ENCODE data around the gene SPACA7.
A peak's percentile ranks its signal among the peaks of the same experiment; 100 is the strongest.
"Not testable (repeated sequence)": the region's sequence is repeated elsewhere in the genome, so short reads cannot be mapped to it uniquely, and the experiment has no call there.

The SPACA7 gene

DNA sequence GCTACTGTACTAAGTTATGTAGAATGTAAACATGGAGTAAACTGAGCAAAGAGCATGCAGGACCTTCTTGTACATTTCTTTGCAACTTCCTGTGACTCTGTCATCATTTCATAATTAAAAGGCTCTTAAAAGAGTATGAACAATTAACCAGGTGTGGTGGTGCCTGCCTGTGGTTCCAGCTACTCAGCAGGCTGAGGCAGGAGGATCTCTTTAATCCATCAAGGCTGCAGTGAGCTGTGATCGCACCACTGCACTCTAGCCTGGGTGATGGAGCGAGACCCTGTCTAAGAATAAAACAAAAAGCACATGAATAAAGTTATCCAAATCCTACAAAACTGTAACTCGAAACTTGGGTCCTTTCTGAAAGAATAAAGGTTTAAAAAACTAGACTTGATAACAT, 5.8 kb upstream of the SPACA7 start:
- H3K4me3 ChIP-seq (replicated peaks; ENCODE audit: insufficient read depth, low read length), result no peak overlapping the region
- TF ChIP-seq, protein P1, sequence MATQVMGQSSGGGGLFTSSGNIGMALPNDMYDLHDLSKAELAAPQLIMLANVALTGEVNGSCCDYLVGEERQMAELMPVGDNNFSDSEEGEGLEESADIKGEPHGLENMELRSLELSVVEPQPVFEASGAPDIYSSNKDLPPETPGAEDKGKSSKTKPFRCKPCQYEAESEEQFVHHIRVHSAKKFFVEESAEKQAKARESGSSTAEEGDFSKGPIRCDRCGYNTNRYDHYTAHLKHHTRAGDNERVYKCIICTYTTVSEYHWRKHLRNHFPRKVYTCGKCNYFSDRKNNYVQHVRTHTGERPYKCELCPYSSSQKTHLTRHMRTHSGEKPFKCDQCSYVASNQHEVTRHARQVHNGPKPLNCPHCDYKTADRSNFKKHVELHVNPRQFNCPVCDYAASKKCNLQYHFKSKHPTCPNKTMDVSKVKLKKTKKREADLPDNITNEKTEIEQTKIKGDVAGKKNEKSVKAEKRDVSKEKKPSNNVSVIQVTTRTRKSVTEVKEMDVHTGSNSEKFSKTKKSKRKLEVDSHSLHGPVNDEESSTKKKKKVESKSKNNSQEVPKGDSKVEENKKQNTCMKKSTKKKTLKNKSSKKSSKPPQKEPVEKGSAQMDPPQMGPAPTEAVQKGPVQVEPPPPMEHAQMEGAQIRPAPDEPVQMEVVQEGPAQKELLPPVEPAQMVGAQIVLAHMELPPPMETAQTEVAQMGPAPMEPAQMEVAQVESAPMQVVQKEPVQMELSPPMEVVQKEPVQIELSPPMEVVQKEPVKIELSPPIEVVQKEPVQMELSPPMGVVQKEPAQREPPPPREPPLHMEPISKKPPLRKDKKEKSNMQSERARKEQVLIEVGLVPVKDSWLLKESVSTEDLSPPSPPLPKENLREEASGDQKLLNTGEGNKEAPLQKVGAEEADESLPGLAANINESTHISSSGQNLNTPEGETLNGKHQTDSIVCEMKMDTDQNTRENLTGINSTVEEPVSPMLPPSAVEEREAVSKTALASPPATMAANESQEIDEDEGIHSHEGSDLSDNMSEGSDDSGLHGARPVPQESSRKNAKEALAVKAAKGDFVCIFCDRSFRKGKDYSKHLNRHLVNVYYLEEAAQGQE (IDR thresholded peaks at IDR 0.05; ENCODE audit: insufficient replicate concordance, low read depth), result no peak
- TF ChIP-seq GABPA (IDR thresholded peaks at IDR 0.05; ENCODE audit: low read depth), result no peak
- no peak for TF ChIP-seq POLR2AphosphoS5 (IDR thresholded peaks at IDR 0.05; ENCODE audit: low read depth)
- TF ChIP-seq SPI1 (IDR thresholded peaks at IDR 0.05; ENCODE audit: borderline replicate concordance, low read depth), result no peak
- TF ChIP-seq, protein P2, sequence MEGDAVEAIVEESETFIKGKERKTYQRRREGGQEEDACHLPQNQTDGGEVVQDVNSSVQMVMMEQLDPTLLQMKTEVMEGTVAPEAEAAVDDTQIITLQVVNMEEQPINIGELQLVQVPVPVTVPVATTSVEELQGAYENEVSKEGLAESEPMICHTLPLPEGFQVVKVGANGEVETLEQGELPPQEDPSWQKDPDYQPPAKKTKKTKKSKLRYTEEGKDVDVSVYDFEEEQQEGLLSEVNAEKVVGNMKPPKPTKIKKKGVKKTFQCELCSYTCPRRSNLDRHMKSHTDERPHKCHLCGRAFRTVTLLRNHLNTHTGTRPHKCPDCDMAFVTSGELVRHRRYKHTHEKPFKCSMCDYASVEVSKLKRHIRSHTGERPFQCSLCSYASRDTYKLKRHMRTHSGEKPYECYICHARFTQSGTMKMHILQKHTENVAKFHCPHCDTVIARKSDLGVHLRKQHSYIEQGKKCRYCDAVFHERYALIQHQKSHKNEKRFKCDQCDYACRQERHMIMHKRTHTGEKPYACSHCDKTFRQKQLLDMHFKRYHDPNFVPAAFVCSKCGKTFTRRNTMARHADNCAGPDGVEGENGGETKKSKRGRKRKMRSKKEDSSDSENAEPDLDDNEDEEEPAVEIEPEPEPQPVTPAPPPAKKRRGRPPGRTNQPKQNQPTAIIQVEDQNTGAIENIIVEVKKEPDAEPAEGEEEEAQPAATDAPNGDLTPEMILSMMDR (IDR thresholded peaks at IDR 0.05; ENCODE audit: insufficient read depth, low read length), result no peak
- DNase-seq (ENCODE audit: low read depth in 1 of 2, low spot score in 1 of 2), result no peak
- H3K27ac ChIP-seq (replicated peaks), result no peak overlapping the region
- peaks cover 10% of the 10 kb centered on the region for H3K27me3 ChIP-seq (ENCODE audit: insufficient read depth, poor library complexity, severe bottlenecking)

DNA sequence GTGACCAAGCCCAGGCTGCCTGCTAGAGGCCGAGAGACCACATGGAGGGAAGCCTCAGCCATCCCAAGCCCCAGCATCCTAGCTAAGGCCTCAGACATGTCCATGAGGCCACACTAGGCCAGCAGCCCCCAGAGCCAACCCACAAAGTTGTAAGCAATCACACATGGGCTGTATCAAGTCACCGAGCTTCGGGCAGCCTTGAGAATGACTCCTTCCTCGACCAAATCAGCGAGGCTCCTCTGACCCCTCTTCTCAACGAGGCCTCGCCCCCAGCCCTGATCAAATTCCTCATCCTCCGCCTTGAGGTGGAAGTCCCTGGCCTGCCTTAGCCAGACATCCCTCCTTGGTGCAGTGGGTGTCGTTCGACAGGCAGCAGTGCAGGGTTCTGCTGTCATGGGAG, 1.9 kb upstream of the SPACA7 start:
- TF ChIP-seq GABPA (IDR thresholded peaks at IDR 0.05; ENCODE audit: low read depth) (no peak), SPI1 (IDR thresholded peaks at IDR 0.05; ENCODE audit: borderline replicate concordance, low read depth) (no peak), POLR2AphosphoS5 (IDR thresholded peaks at IDR 0.05; ENCODE audit: low read depth) (no peak)
- TF ChIP-seq, protein P2 (IDR thresholded peaks at IDR 0.05; ENCODE audit: insufficient read depth, low read length), result no peak
- TF ChIP-seq, protein P1 (IDR thresholded peaks at IDR 0.05; ENCODE audit: insufficient replicate concordance, low read depth), result no peak
- Histone ChIP-seq H3K27ac (replicated peaks) (no peak overlapping the region), H3K4me3 (replicated peaks; ENCODE audit: insufficient read depth, low read length) (no peak overlapping the region), H3K27me3 (ENCODE audit: insufficient read depth, poor library complexity, severe bottlenecking) (peaks cover 15% of the 10 kb centered on the region)
- DNase-seq (ENCODE audit: low read depth in 1 of 2, low spot score in 1 of 2), result no peak

DNA sequence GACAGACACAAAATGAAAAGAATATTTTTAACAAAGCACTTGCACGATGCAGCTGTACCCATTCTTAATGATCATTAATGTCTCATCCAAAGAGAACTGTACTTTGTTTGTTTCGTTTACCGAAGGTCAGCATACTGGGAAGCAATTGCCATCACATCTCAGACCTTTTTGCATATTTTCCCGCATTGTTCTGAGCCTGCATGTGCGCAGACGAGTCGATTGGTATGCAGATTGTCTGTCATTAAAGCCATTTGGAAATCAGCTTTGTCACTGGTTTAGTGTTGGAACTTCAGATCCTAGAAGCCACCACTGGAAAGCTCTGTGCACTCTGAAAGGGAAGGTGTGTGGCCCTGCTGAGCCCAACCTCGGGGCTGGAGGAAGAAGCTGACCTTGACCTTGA, 15.6 kb downstream of the SPACA7 start:
- H3K4me3 ChIP-seq (replicated peaks; ENCODE audit: insufficient read depth, low read length), result no peak overlapping the region
- H3K27ac ChIP-seq (replicated peaks), result no peak overlapping the region
- peaks cover 4% of the 10 kb centered on the region for H3K27me3 ChIP-seq (ENCODE audit: insufficient read depth, poor library complexity, severe bottlenecking)
- no peak for TF ChIP-seq GABPA (IDR thresholded peaks at IDR 0.05; ENCODE audit: low read depth)
- peak in 1 of 2 experiments; percentile 1 for DNase-seq (ENCODE audit: low read depth in 1 of 2, low spot score in 1 of 2)

DNA sequence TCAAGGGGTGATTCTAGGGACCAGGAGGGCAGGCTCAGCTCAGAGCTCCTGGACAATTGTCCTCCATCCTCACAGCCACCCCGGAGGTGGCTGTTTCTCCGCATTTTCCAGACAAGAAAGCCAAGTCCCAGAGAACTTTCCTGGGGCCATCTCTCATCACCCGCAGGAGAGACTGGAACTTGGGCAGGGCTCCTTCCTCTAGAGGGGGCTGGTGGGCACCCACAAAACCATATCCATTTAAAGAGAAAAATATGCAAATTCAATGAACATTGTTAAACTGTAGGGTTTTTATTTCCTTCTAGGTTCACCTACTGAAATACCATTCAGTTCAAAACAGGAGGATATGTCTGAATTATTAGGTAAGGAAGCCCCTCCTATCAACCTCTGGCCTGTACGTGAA, 16.6 kb downstream of the SPACA7 start:
- no peak overlapping the region for H3K27ac ChIP-seq (replicated peaks)
- TF ChIP-seq SPI1 (IDR thresholded peaks at IDR 0.05; ENCODE audit: borderline replicate concordance, low read depth), result no peak
- no peak for TF ChIP-seq GABPA (IDR thresholded peaks at IDR 0.05; ENCODE audit: low read depth)
- TF ChIP-seq, protein P2 (IDR thresholded peaks at IDR 0.05; ENCODE audit: insufficient read depth, low read length), result no peak
- TF ChIP-seq, protein P1 (IDR thresholded peaks at IDR 0.05; ENCODE audit: insufficient replicate concordance, low read depth), result no peak
- no peak for TF ChIP-seq POLR2AphosphoS5 (IDR thresholded peaks at IDR 0.05; ENCODE audit: low read depth)
- peaks cover 4% of the 10 kb centered on the region for H3K27me3 ChIP-seq (ENCODE audit: insufficient read depth, poor library complexity, severe bottlenecking)
- H3K4me3 ChIP-seq (replicated peaks; ENCODE audit: insufficient read depth, low read length), result no peak overlapping the region
- DNase-seq (ENCODE audit: low read depth in 1 of 2, low spot score in 1 of 2), result no peak

DNA sequence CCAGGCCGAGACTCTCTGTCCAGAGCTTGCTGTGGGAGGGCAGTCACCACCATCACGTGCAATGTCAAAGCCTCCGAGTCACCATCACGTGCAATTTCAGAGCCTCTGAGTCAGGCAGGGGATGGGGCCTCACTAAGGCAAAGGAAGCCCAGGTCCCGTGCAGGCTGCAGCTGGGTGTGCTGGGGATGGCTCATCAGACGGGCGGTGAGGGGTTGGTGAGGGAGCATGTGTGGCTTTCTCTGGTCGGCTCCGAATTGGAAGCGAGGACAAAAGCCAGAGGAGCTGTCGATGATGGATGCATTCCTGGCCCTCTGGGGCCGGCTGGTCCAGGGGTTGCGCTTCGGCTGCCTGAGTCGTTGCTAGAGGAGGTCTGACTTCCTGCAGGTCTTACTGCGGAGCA, 18.9 kb downstream of the SPACA7 start:
- not testable (repeated sequence) for H3K27ac ChIP-seq (replicated peaks); DNase-seq (ENCODE audit: low read depth in 1 of 2, low spot score in 1 of 2); H3K4me3 ChIP-seq (replicated peaks; ENCODE audit: insufficient read depth, low read length); H3K27me3 ChIP-seq (ENCODE audit: insufficient read depth, poor library complexity, severe bottlenecking)

DNA sequence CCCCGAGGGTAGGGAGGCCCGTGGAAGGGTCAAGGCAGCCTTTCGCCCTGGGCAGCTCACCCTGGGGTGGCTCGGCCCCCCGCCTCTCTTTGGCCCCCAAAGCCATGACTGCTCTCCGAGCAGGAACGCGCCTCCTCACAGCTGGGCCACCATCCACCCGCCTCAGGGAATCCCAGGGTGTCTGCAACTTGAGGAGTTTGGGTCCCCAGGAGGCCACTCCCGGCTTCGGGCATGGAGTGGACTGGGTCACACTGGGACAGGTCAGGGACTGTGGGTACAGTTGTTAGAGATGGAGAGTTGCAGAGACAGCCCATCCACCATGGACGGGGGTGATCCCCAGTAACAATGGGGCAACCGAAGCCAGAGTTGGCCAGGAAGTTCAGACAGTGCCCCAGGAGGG, 19.8 kb downstream of the SPACA7 start:
- H3K27ac ChIP-seq (replicated peaks); DNase-seq (ENCODE audit: low read depth in 1 of 2, low spot score in 1 of 2); H3K27me3 ChIP-seq (ENCODE audit: insufficient read depth, poor library complexity, severe bottlenecking); H3K4me3 ChIP-seq (replicated peaks; ENCODE audit: insufficient read depth, low read length): not testable (repeated sequence)

Data from HL-60 (cell line).